ENCODE results near the gene ZBED3. TPM values are rescaled to one million over a fixed set of nuclear protein-coding genes. Genes with fewer than 3 reads are reported as not detected.

ZBED3 gene
- total RNA-seq, 1 donor from 2014 or later, result 6.0 TPM

- H3K36me3 Mint-ChIP-seq (ENCODE audit: low read depth, unreplicated experiment), result peaks cover 4% of the 10 kb centered on the region
- H3K4me1 Mint-ChIP-seq (ENCODE audit: low read depth, unreplicated experiment), result peaks cover 8% of the 10 kb centered on the region
- Histone ChIP-seq H3K4me1 (ENCODE audit: insufficient read depth, low read length) (peaks cover 9% of the 10 kb centered on the region), H3K36me3 (ENCODE audit: insufficient read depth, low read length) (no peaks in the 10 kb centered on the region), H3K9ac (ENCODE audit: low read length) (no peak overlapping the region), H3K4me2 (ENCODE audit: low read length) (no peak overlapping the region), H3K79me2 (ENCODE audit: insufficient read depth, low read length) (no peaks in the 10 kb centered on the region), H3K4me3 (ENCODE audit: insufficient read depth, low read depth, low read length) (no peak overlapping the region), H3K9me3 (ENCODE audit: insufficient read depth, low read depth, low read length) (no peaks in the 10 kb centered on the region), H3K27ac (ENCODE audit: low read depth, low read length) (no peak overlapping the region), H3K27me3 (ENCODE audit: insufficient read depth, low read length) (peaks cover 18% of the 10 kb centered on the region), H2AFZ (ENCODE audit: low read depth, low read length) (no peak overlapping the region), H4K20me1 (ENCODE audit: insufficient read depth, low read length) (no peaks in the 10 kb centered on the region)
- TF ChIP-seq EZH2 (IDR thresholded peaks at IDR 0.05; ENCODE audit: insufficient read depth, low read length), result no peak
- TF ChIP-seq CTCF (IDR thresholded peaks at IDR 0.05; ENCODE audit: insufficient read depth, low read depth, low read length), result no peak
- peaks cover 3% of the 10 kb centered on the region for H3K27me3 Mint-ChIP-seq (ENCODE audit: low read depth, unreplicated experiment)
- H3K4me3 Mint-ChIP-seq (ENCODE audit: unreplicated experiment), result no peak overlapping the region
- peak; percentile 6 for DNase-seq (ENCODE audit: low read depth)
- no peak overlapping the region for H3K27ac Mint-ChIP-seq (ENCODE audit: unreplicated experiment)
- no peak for FAIRE-seq
- H3K9me3 Mint-ChIP-seq (ENCODE audit: unreplicated experiment), result no peaks in the 10 kb centered on the region
Measured at GRCh38 chr5:77131361-77131760, 44.3 kb upstream of the ZBED3 start.

GRCh38 chr5:77129391-77129990 is 42.4 kb upstream of the ZBED3 start:
- DNase-seq (ENCODE audit: low read depth), result peak; percentile 5
- Mint-ChIP-seq H3K36me3 (ENCODE audit: low read depth, unreplicated experiment) (peaks cover 4% of the 10 kb centered on the region), H3K27me3 (ENCODE audit: low read depth, unreplicated experiment) (peaks cover 3% of the 10 kb centered on the region), H3K27ac (ENCODE audit: unreplicated experiment) (no peak overlapping the region), H3K4me3 (ENCODE audit: unreplicated experiment) (no peak overlapping the region), H3K9me3 (ENCODE audit: unreplicated experiment) (no peaks in the 10 kb centered on the region), H3K4me1 (ENCODE audit: low read depth, unreplicated experiment) (peaks cover 8% of the 10 kb centered on the region)
- H3K4me1 ChIP-seq (ENCODE audit: insufficient read depth, low read length), result peaks cover 9% of the 10 kb centered on the region
- H4K20me1 ChIP-seq (ENCODE audit: insufficient read depth, low read length), result no peaks in the 10 kb centered on the region
- no peak overlapping the region for H3K4me2 ChIP-seq (ENCODE audit: low read length)
- H3K36me3 ChIP-seq (ENCODE audit: insufficient read depth, low read length), result no peaks in the 10 kb centered on the region
- peaks cover 14% of the 10 kb centered on the region for H3K27me3 ChIP-seq (ENCODE audit: insufficient read depth, low read length)
- no peaks in the 10 kb centered on the region for H3K9me3 ChIP-seq (ENCODE audit: insufficient read depth, low read depth, low read length)
- H3K4me3 ChIP-seq (ENCODE audit: insufficient read depth, low read depth, low read length), result no peak overlapping the region
- FAIRE-seq, result peak; percentile 20
- H3K79me2 ChIP-seq (ENCODE audit: insufficient read depth, low read length), result no peaks in the 10 kb centered on the region
- peak; percentile 25 for TF ChIP-seq CTCF (IDR thresholded peaks at IDR 0.05; ENCODE audit: insufficient read depth, low read depth, low read length)
- no peak for TF ChIP-seq EZH2 (IDR thresholded peaks at IDR 0.05; ENCODE audit: insufficient read depth, low read length)
- H2AFZ ChIP-seq (ENCODE audit: low read depth, low read length), result no peak overlapping the region
- no peak overlapping the region for H3K9ac ChIP-seq (ENCODE audit: low read length)
- no peak overlapping the region for H3K27ac ChIP-seq (ENCODE audit: low read depth, low read length)

- H4K20me1 ChIP-seq (ENCODE audit: insufficient read depth, low read length), result no peaks in the 10 kb centered on the region
- Mint-ChIP-seq H3K4me1 (ENCODE audit: low read depth, unreplicated experiment) (peaks cover 8% of the 10 kb centered on the region), H3K9me3 (ENCODE audit: unreplicated experiment) (peaks cover 4% of the 10 kb centered on the region), H3K27ac (ENCODE audit: unreplicated experiment) (no peak overlapping the region), H3K27me3 (ENCODE audit: low read depth, unreplicated experiment) (peaks cover 3% of the 10 kb centered on the region), H3K36me3 (ENCODE audit: low read depth, unreplicated experiment) (peaks cover 7% of the 10 kb centered on the region), H3K4me3 (ENCODE audit: unreplicated experiment) (no peak overlapping the region)
- no peaks in the 10 kb centered on the region for H3K9me3 ChIP-seq (ENCODE audit: insufficient read depth, low read depth, low read length)
- FAIRE-seq (no peak), DNase-seq (ENCODE audit: low read depth) (no peak)
- H3K27me3 ChIP-seq (ENCODE audit: insufficient read depth, low read length), result peaks cover 6% of the 10 kb centered on the region
- TF ChIP-seq EZH2 (IDR thresholded peaks at IDR 0.05; ENCODE audit: insufficient read depth, low read length) (no peak), CTCF (IDR thresholded peaks at IDR 0.05; ENCODE audit: insufficient read depth, low read depth, low read length) (no peak)
- H3K4me3 ChIP-seq (ENCODE audit: insufficient read depth, low read depth, low read length), result no peak overlapping the region
- no peak overlapping the region for H3K9ac ChIP-seq (ENCODE audit: low read length)
- H3K4me1 ChIP-seq (ENCODE audit: insufficient read depth, low read length), result peaks cover 8% of the 10 kb centered on the region
- H2AFZ ChIP-seq (ENCODE audit: low read depth, low read length), result no peak overlapping the region
- no peak overlapping the region for H3K27ac ChIP-seq (ENCODE audit: low read depth, low read length)
- no peak overlapping the region for H3K4me2 ChIP-seq (ENCODE audit: low read length)
- no peaks in the 10 kb centered on the region for H3K79me2 ChIP-seq (ENCODE audit: insufficient read depth, low read length)
- H3K36me3 ChIP-seq (ENCODE audit: insufficient read depth, low read length), result no peaks in the 10 kb centered on the region
Measured at GRCh38 chr5:77128411-77129061, 41.5 kb upstream of the ZBED3 start.
